Measurements from ENCODE around the gene PPP1R16B.
"Not testable (repeated sequence)": the region's sequence is repeated elsewhere in the genome, so short reads cannot be mapped to it uniquely, and the experiment has no call there.

Gene PPP1R16B

DNA sequence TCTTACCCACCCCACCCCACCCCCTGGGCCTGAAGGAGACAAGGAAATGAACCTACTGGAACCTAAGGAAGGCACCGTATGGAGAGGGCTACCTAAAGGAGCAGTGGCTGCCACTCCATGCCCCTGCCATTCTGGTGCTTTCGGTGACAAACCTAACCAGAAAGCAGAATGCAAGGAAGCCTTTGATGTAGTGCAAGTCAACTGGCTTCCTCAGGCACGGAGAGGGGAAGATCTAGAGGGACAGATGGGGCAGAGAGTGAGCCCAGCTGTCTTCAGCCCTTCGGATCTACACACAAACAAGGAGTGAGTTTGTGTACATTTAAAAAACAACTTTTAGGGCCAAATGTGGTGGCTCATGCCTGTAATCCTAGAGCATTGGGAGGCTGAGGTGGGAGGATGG is 39.5 kb downstream of the PPP1R16B start:
- no peak for DNase-seq (ENCODE audit: low read depth in 2 of 2)

DNA sequence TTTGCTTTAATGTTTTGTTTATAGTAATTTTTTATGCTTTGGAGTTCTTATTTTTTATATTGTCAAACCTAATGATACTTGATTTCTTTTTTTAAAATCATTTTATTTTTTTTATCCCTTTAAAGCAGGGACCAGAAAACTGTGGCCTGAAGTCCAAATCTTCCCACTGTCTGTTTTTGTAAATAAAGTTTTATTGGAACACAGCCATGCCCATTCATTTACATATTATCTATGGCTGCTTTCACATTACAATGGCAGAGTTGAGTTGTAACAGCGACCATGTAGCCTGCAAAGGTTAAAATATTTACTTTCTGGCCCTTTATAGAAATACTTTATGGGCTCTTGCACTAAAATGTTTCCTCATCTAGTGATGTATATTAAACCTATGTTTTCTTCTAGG is 42.3 kb downstream of the PPP1R16B start:
- no peak for DNase-seq (ENCODE audit: low read depth in 2 of 2)

DNA sequence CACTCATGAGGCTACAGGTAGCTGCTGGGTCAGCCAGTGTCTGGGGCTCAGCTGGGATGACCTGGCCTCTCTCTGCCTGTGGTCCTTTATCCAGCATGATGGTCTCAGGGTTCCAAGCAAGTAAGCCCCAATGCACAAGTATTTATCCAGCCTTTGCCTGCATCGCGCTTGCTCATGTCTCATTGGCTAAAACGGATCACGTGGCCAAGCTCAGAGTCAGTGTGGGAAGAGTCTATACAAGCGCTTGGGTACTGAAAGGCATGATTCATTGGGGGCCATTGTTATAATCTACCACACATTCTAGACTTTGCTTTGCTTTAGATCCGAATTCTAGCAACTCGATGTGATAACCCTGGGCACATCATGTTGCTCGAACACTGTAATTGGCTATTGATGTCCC is 48.3 kb downstream of the PPP1R16B start:
- no peak for DNase-seq (ENCODE audit: low read depth in 2 of 2)

DNA sequence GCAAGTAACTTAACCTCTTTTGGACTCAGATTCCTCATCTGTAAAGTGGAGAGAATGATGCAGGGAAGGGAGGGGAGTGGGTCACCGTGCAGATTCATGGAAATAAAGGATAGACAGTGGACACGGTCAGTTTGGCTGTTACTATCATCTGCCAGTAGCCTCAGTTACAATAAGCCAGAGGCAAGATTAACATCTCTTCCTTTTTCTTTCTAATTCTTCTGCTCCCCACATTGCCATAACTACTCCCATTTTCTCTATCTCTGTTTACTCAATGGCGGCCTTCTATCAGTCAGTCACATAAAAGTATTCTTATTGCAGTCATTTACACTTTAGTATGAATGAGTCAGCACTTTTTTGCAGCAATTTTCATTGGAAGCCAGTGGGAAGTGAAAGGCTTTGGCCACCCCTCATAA is 49.2 kb downstream of the PPP1R16B start:
- no peak for DNase-seq (ENCODE audit: low read depth in 2 of 2)

DNA sequence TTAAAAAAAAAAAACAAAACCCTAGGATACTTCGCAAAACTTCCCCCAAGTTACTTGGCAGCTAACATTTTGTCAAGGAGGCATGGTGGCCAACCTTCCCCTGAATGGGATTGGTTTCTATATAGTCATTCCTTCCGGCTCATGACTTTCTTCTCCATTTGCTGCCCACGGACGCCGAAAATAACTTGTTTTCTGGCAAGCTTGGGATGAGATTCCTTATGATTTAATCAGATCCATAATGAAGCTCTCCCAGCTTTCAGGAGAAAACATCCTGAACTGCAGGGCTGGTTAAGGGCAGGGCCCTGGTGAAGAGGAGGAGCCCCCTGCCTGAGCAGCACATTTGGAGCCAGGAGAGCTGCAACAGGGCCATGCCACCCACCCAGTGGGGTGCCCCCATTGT is 49.9 kb downstream of the PPP1R16B start:
- no peak for DNase-seq (ENCODE audit: low read depth in 2 of 2)

DNA sequence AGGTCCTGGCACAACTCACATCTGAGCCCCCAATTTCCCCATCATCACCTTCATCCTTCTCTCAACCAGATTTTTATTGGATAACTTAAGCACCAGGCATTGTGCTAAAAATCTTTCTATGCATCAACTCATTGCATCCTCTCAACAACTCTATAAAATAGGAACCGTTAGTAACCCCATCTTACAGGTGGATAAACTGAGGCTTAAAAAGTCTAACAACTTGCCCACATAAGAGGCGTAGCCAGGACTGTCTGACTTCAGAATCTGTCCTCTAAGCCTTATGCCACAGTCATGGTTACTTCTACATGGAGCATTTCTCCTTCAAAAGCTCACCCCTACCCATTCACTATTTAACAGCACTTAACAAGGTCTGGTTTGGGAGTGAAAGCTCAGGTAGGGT is 51.1 kb downstream of the PPP1R16B start:
- no peak for DNase-seq (ENCODE audit: low read depth in 2 of 2)

DNA sequence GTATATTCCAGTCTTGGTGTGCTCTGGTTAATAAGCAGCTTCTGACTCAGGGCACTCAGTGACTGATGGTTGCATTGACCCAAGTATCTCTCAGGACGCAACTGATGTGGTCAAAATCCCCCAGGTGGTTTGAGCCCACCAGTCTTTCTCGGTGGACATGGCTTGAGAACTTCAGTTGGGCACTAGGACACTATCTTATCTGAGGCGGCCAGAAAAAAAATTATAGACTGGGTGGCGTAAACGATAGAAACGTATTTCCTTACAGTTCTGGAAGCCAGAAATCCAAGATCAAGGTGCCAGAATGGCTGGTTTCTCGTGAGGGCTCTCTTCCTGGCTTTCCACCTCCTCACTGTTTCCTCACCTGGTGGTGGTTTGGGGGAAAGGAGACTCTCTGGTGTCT is 52.2 kb downstream of the PPP1R16B start:
- DNase-seq (ENCODE audit: low read depth in 2 of 2): no peak

DNA sequence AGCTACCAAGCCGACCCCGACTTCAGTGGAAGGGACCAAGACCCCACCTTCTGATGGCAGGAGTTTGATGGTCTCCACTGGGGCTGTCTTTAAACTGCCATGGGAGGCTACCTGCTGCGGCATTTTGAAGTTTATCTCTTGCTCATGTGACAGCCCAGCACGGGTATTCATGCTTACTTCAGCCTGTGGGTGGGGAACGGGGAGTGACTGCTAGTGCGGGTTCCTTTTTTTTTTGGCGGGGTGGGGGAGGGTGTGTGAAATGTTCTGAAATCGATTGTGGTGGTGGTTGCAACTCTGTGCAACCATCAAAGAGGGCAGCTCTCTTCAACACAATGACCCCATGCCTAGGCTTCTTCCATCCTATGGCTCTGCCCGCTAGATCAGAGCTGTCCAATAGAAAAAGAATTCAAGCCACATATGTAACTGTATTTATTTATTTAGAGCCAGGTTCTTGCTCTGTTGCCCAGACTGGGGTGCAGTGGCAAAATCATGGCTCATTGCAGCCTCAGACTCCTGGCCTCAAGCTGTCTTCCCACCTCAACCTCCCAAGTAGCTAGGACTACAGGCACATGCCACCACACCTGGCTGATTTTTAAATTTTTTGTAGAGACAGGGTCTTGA is 53.7 kb downstream of the PPP1R16B start:
- DNase-seq (ENCODE audit: low read depth in 2 of 2): no peak

DNA sequence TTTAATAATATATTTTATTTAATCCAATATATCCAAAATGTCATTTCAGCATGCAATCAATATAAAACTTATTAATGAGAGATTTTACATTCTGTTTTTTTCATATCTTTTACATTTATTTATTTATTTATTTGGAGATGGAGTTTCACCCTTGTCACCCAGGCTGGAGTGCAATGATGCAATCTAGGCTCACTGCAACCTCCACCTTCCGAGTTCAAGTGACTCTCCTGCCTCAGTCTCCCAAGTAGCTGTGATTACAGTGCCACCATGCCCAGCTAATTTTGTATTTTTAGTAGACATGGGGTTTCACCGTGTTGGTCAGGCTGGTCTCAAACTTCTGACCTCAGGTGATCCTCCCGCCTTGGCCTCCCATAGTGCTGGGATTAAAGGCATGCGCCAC is 54.4 kb downstream of the PPP1R16B start:
- not testable (repeated sequence) for DNase-seq (ENCODE audit: low read depth in 2 of 2)

DNA sequence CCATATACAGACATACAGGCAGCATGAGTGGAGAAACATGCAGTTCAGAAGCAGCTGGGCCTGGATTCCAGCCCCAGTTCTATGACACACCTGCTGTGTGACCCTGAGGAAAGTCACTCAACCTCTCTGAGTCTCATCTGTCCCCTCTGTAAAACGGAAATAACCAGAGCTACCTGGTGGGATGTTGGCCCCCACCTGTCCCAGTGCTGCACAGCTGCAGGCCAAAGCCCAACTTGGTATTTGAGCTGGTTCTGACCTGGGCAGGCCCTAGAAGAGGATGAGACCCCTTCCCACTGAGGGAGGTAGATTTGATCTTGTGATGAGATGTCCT is 55.5 kb downstream of the PPP1R16B start:
- no peak for DNase-seq (ENCODE audit: low read depth in 2 of 2)

DNA sequence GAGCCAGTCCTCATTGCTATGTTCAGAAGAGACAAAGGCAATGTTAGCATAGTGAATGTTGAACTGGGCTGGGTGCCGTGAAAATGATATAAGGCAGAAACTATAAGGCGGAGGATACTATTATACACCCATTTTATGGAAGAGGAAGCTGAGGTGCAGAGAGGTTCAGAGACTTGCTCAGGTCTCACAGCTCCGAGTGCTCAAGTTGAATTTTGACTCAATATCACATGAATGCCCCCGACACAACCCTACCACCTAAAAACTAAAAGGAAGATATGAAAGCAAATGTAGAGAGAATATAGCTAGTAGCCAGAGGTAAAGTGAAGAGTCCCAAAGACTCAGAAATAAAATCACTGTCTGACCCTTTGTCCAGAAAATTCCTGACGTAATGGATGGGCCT is 56.7 kb downstream of the PPP1R16B start:
- no peak for DNase-seq (ENCODE audit: low read depth in 2 of 2)

DNA sequence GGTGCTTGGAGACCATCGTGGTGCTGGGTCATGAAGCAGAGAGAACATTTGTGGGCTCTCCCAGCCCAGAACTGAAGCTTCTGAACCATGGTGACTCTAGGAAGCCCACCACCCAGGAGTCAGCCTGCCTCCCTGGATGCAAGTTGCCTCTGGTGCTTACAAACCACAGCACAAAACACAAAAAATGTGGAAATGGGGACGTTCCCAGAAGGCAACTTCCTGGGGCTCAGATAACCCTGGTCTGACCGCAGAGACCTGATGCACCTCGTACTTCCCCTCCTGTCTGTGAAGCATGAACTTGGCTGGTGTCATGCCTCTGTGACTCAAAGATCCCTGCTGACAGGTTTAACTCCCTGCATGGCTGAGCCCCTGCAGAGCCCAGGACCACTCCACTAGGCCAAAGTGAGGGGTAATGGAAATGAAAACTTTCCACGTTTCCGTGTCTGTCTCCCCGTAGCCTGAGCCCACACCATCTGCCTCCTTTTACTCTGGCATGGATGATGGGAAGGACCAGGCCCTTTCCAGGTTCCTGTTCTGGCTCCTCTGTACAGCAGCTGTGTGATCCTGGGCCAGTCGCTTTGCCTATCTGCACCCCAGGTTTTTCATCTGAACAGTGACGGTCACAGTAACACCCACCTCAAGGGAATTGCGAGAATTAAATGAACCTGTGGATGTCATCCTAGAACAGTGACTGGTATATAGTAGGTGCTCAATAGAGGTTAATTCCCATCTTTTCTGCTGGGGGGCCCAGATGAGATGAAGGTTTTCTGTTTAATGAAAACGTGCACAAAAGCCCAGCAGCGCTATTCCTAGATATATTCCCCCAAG is 57.7 kb downstream of the PPP1R16B start:
- peak in 1 of 2 experiments; percentile 24 for DNase-seq (ENCODE audit: low read depth in 2 of 2)

DNA sequence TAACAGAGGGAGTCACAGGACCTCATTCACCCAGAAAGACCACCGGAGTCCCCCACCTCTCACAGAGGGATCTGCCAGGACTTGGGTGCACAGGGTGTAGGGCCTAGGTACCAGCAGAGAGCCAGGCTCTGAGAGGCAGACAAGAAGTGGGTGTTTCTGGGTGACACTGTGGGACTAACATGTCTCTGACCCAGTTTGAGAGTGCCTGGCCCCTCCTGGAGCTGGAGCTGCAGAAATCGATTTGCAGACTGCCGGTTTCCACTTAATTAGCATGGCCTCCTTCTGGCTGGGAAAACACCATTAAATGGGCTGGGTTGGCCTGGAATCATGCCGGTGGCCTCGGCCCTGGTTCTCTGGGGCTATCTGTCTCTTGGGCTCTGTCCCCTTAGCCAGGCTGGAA is 59.2 kb downstream of the PPP1R16B start:
- no peak for DNase-seq (ENCODE audit: low read depth in 2 of 2)

DNA sequence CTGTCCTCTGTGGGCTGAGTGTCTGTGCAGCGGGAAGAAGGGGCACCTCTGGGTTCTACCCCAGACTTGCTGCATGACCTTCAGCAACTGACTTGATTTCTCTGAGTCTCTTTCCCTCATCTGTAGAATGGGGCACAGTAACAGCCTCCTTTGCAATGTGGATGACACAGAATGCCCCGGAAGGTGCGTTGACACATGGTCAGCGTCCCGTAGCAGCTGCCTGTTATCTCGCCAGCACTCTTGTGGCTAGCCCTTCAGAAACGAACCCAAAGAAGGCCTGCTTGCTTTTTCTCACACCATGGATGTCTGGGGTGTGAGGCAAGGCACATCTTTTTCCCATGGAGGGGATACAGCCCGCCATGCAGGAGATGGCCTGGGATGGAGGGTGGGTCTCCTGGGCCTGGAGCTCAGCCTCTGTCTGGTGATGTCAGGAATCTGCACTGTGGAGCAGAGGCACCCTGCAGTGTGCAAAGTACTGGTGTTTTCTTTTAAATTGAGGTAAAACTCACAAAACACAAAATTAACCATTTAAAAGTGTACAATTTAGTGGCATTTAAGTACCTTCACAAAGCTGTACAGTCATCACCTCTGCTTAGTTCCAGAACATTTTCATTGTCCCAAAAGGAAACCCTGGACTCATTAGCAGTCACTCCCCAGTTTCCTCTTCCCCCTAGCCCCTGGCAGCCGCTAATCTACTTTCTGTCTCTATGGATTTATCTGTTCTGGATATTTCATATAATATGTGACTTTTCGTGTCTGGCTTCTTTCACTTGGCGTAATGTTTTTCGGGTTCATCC is 61.0 kb downstream of the PPP1R16B start:
- DNase-seq (ENCODE audit: low read depth in 2 of 2): no peak

DNA sequence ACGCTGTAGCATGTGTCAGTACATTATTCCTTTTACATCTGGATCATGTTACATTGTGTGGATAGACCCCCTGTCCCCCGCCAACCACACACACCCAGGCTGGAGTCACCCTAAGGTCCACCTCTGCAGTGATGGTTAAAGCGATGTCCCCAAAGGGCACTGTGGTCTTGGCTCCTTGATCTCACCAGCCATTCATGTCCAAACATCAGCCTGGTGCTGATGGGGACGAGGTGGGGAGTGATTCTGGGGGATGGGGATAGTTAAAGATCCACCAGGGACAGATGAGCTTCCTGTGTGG is 61.5 kb downstream of the PPP1R16B start:
- DNase-seq (ENCODE audit: low read depth in 2 of 2): no peak

DNA sequence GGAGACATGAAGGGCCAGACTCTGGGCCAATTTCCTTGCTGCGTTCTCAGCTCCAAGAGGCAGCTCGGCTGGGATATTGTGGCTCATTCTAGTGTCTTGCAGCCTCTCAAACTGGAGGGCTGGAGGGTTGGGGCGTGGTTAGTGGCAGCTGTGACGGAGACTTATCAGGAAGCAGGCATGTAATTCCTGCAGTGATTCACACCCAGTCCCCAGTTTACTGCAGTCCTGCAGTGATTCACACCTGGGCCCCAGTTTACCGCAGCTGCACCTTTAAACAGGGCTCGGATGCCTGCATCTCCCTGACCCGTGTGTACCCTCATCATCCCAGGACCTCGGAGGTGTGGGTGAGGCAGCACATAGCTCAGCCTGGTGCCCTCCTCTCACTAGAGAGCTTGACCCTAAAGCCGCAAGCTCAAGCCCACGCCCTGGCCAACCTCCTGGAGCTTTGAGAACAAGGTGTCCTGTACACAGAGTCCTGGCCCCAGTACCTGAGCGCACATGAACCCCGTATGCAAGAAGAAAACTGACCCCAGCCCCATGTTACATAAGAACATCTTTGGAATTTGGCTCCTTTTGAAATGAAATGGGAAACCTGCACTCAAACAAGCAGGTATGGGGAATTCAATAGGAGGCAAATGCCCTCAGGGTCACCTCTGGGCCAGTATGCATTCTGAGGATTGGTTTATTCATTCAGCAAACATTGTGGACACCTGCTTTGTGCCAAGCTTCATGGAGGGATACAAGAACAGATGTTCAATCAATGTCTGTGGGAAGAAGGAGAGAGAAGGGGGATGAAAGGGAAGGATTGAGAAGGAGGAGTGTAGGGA is 65.4 kb downstream of the PPP1R16B start:
- peak in 1 of 2 experiments; percentile 45 for DNase-seq (ENCODE audit: low read depth in 2 of 2)

DNA sequence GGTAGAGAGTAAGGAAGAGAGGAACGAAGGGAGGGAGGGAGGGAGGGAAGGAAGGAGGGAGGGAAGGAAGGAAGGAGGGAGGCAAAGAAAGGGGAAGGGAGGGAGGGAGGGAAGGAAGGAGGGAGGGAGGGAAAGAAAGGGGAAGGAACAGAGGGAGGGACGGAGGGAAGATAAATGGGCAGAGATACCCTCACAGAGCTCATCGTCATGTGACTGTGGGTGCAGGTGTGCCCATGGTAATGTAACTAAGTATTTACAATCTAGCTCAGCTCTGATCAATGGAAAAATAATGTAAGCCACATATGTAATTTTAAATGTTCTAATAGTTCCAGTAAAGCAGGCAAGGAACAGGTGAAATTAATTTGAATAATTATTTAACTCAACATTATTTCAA is 66.1 kb downstream of the PPP1R16B start:
- DNase-seq (ENCODE audit: low read depth in 2 of 2): no peak

DNA sequence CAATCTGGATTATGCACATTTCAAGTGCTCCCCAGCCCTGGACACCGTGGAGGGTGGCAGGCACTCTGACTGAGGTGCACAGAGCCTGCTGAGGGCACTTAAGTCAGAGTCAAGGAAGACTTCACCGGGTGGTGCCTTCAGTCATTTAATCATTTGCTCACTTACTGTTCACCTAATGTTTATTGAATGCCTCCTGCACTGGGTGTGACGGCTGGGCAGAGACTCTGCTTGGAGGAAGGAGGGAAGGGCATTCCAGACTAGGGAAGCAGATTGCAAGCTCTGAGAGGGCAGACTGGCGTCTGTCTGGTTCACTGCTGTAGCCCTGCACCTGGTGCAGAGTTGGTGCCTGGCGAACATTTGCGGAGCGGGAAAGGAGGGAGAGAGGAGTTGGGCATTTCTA is 66.5 kb downstream of the PPP1R16B start:
- no peak for DNase-seq (ENCODE audit: low read depth in 2 of 2)

DNA sequence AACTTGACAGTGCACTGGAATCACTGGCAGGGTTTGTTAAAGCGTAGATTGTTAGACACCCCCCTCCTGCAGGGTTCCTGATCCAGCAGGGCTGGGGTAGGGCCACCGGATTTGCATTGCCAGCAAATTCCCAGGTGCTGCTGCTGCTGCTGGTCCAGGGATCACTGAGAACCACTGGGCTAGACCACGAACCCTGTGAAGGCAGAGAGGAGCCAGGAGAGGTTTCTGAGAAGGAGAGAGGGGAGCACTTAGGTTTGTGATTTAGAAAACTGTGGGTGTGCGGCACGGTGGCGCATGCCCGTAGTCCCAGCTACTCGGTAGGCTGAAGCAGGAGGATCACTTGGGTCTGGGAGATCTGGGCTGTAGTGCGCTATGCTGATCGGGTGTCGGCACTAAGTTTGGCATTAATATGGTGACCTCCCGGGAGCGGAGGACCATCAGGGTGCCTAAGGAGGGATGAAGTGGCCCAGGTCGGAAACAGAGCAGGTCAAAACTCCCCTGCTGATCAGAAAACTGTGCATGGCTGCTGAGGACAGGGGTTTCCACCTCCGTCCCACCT is 67.1 kb downstream of the PPP1R16B start:
- no peak for DNase-seq (ENCODE audit: low read depth in 2 of 2)

DNA sequence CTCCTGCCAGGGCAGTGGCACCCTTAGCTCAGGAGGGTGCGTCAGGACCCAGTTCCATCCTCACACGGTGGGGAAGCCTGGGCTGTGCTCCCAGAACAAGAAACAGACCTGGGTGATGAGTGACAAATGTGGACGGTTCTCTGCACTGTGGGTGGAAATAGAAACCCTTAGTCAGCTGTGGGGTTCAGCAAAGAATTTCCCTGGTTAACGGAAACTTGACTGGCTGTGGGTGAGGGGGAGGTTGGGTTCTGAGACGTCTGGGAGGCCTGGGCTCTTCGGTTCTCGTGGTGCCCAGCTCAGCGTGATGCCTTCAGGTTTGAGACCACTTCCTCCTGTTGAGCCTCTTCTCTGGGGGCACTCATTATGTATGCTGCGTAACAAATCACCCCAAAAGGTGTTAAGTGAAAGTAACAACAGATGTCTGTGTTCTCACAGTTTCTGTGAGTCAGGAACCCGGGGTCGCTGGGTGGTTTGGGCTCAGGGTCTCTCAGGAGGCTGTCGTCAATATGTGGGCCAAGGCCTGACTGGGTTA is 67.6 kb downstream of the PPP1R16B start:
- DNase-seq (ENCODE audit: low read depth in 2 of 2): peak; percentile 74 to 82

DNA sequence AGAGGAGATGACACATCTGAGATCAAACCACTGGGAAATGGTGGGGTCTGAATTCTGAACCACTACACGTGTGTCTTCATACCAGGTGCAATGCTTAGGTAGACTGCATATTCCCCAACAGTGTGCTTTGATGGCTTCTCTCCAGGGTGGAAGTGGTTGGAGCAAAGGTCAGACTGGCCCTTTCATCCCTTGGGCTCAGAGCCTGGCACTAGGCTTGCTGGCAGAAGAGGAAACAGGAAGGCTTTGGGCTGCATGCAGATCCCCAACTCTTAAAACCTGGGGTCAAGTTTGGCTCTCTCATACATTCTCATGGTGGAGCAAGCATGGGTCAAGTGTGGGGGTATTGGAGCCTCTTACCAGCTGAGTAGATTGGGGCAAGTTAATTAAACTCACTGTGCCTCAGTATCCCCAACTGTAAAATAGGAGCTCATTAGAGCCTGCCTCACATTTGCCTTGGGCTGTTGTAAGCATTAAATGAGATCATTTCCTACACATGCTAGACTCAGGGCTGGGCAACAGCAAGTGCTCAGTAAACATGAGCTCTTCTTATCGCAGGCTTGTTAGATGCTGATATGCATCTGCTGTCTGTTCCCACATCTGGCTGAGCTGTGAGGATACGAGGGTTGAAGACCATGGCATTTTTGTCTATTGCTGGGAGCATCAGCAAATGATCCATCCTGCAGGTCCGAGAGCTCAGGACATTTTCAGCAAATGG is 69.1 kb downstream of the PPP1R16B start:
- no peak for DNase-seq (ENCODE audit: low read depth in 2 of 2)

Measured in stimulated activated CD4-positive, alpha-beta T cell treated with anti-CD3 and anti-CD28 coated beads, Interleukin-12 subunit alpha, Interleukin-12 subunit beta, amount 100 ng/mL, for 24 hours (primary cell).